HCT116 (cell line): Measurements from ENCODE around the gene FIBCD1. TPM values are rescaled to one million over a fixed set of nuclear protein-coding genes. Genes with fewer than 3 reads are reported as not detected.
A peak's percentile ranks its signal among the peaks of the same experiment; 100 is the strongest.

Experiments used
- ATAC-seq: fragments of 200-7000 bp; cut with Tn5 transposase; 2 replicates; pipeline ENCODE4 v1.9.1; 2020; ENCODE audit warnings: mild to moderate bottlenecking, moderate library complexity
- BruUV-seq: library from RNA; stranded (reverse); fragments of 400-500 nt; replicated peaks from 2 replicates; lab custom pipeline; 2021; lab: Mats Ljungman, UMichigan
- CTCF ChIA-PET: fragments of 300-600 bp; sonication (Branson Sonifier 250); formaldehyde crosslinking; loops from one replicate; lab custom pipeline; 2021; ENCODE audit warnings: antibody characterized with exemption; lab: Charles Lee
- POLR2A ChIA-PET: fragments of 300-600, 350-600 bp; sonication (Branson Sonifier 250); formaldehyde crosslinking; loops from one replicate; lab custom pipeline; 2021; ENCODE audit warnings: antibody characterized with exemption; lab: Charles Lee
- RAD21 ChIA-PET, 2 experiments: fragments of 300-600 bp; sonication (Branson Sonifier 250); formaldehyde crosslinking; loops; one replicate each; lab custom pipeline; 2023; ENCODE audit warnings: low total read pairs in 2 of 2; ENCODE audit not compliant: uncharacterized antibody in 2 of 2, unreplicated experiment in 2 of 2, low non-redundant PET in 1 of 2; lab: Charles Lee
- DNase-seq: peaks from one replicate; pipeline ENCODE4 v3.0.0-alpha.2; 2010; ENCODE audit warnings: low read depth, low spot score
- H2AFZ ChIP-seq: fragments of 200-600 bp; shearing (Covaris generic), sonication (generic); 2 replicates; pipeline ENCODE4 v1.6.1; 2017; ENCODE audit warnings: low read depth, mixed run types, mixed read lengths, antibody characterized with exemption, low read length; ENCODE audit not compliant: poor library complexity, severe bottlenecking
- H3K27ac ChIP-seq: 2 replicates; pipeline ENCODE4 v1.5.1; 2012; ENCODE audit warnings: low read depth, low read length
- H3K27me3 ChIP-seq: fragments of 200-600 bp; sonication (generic); 2 replicates; pipeline ENCODE4 v1.6.1; 2016; ENCODE audit warnings: mixed run types, low read length, mixed read lengths; ENCODE audit not compliant: insufficient read depth
- H3K36me3 ChIP-seq, 2 experiments: fragments of 200-500 bp in 1 of 2; fragments of 200-600 bp in 1 of 2; sonication (Bioruptor generic) in 1 of 2; sonication (generic) in 1 of 2; 2 replicates each; pipeline versions ENCODE4 v1.5.1 to v1.6.1; 2014 to 2016; ENCODE audit warnings: low read length in 2 of 2, inconsistent platforms in 1 of 2, mixed read lengths in 1 of 2, mixed run types in 1 of 2; ENCODE audit not compliant: insufficient read depth in 2 of 2, control insufficient read depth in 1 of 2
- H3K4me1 ChIP-seq, 2 experiments: fragments of 200-600 bp in 1 of 2; sonication (generic) in 1 of 2; 2 replicates each; pipeline versions ENCODE4 v1.5.1 to v1.6.1; 2012 to 2017; ENCODE audit warnings: low read length in 2 of 2, inconsistent platforms in 1 of 2, mild to moderate bottlenecking in 1 of 2, mixed read lengths in 1 of 2, mixed run types in 1 of 2, moderate library complexity in 1 of 2; ENCODE audit not compliant: insufficient read depth in 2 of 2, control insufficient read depth in 1 of 2
- H3K4me2 ChIP-seq: fragments of 200-600 bp; sonication (generic); 2 replicates; pipeline ENCODE4 v1.6.1; 2017; ENCODE audit warnings: mixed run types, low read length, mixed read lengths
- H3K4me3 ChIP-seq, 2 experiments: fragments of 200-600 bp in 1 of 2; sonication (generic) in 1 of 2; replicated peaks in 1 of 2; 2 replicates each; pipeline ENCODE4 v1.5.1; 2011 to 2016; ENCODE audit warnings: low read length in 2 of 2, control low read depth in 1 of 2, low read depth in 1 of 2, mild to moderate bottlenecking in 1 of 2, mixed read lengths in 1 of 2, mixed run types in 1 of 2
- H3K79me2 ChIP-seq: fragments of 200-600 bp; sonication (generic); 2 replicates; pipeline ENCODE4 v1.6.1; 2017; ENCODE audit warnings: mild to moderate bottlenecking, mixed run types, low read length, moderate library complexity, mixed read lengths; ENCODE audit not compliant: insufficient read depth
- H3K9ac ChIP-seq: fragments of 200-600 bp; sonication (generic); 2 replicates; pipeline ENCODE4 v1.6.1; 2016; ENCODE audit warnings: low read length, mixed read lengths
- H3K9me2 ChIP-seq: fragments of 200-600 bp; sonication (generic), shearing (Covaris generic); 2 replicates; pipeline ENCODE4 v1.6.1; 2017; ENCODE audit warnings: mixed run types, mild to moderate bottlenecking, moderate library complexity; ENCODE audit not compliant: insufficient read depth
- H3K9me3 ChIP-seq, 2 experiments: fragments of 200-500 bp in 1 of 2; fragments of 200-600 bp in 1 of 2; sonication (Bioruptor generic) in 1 of 2; sonication (generic) in 1 of 2; 2 replicates each; pipeline ENCODE4 v1.6.1; 2014 to 2017; ENCODE audit warnings: low read length in 2 of 2, mixed read lengths in 2 of 2, inconsistent platforms in 1 of 2, low read depth in 1 of 2, mild to moderate bottlenecking in 1 of 2, mixed run types in 1 of 2, moderate library complexity in 1 of 2; ENCODE audit not compliant: control insufficient read depth in 1 of 2, insufficient read depth in 1 of 2
- H4K20me1 ChIP-seq: fragments of 200-600 bp; sonication (generic), shearing (Covaris generic); 2 replicates; pipeline ENCODE4 v1.6.1; 2017; ENCODE audit warnings: mixed run types, mild to moderate bottlenecking, moderate library complexity; ENCODE audit not compliant: insufficient read depth
- ATF3 ChIP-seq: IDR thresholded peaks from 2 replicates; pipeline ENCODE4 v1.6.1; 2012
- CBX3 ChIP-seq: IDR thresholded peaks from 2 replicates; pipeline ENCODE4 v1.6.1; 2012; ENCODE audit warnings: low read depth
- EGR1 ChIP-seq: IDR thresholded peaks from 2 replicates; pipeline ENCODE4 v1.6.1; 2012; ENCODE audit warnings: low read depth
- FOSL1 ChIP-seq: IDR thresholded peaks from 2 replicates; pipeline ENCODE4 v1.6.1; 2012; ENCODE audit warnings: low read depth
- RAD21 ChIP-seq: IDR thresholded peaks from 2 replicates; pipeline ENCODE4 v1.6.1; 2012; ENCODE audit warnings: low read depth, mild to moderate bottlenecking
- SRF ChIP-seq: IDR thresholded peaks from 2 replicates; pipeline ENCODE4 v1.6.1; 2012; ENCODE audit warnings: low read depth
- TCF7L2 ChIP-seq: IDR thresholded peaks from 2 replicates; pipeline ENCODE4 v1.7.0; 2011; ENCODE audit warnings: borderline replicate concordance, inconsistent platforms; ENCODE audit not compliant: insufficient read depth, insufficient read length; ENCODE audit errors: extremely low read depth
- YY1 ChIP-seq: IDR thresholded peaks from 2 replicates; pipeline ENCODE4 v1.6.1; 2011; ENCODE audit warnings: low read length, low read depth, moderate library complexity, mild to moderate bottlenecking; ENCODE audit not compliant: insufficient replicate concordance; ENCODE audit errors: extremely low read depth
- ZFX ChIP-seq: fragments of 450-650 bp; IDR thresholded peaks from 2 replicates; pipeline ENCODE4 v1.6.1; 2017
- intact Hi-C: fragments of 100-400 bp; cut with micrococcal nuclease; formaldehyde crosslinking; loops from 2 replicates; pipeline ENCODE4 v1.10.0; 2022
- total RNA-seq: library from RNA; stranded (reverse); gene quantifications from one replicate; pipeline ENCODE4 v1.2.1, GENCODE V29; 2021; ENCODE audit not compliant: unreplicated experiment
- TF ChIP-seq, protein P1 (sequence below): IDR thresholded peaks from 2 replicates; pipeline ENCODE4 v1.6.1; 2011; ENCODE audit warnings: mild to moderate bottlenecking, low read length, moderate library complexity; ENCODE audit not compliant: insufficient replicate concordance; ENCODE audit errors: extremely low read depth
- TF ChIP-seq, protein P2 (sequence below), 3 experiments: fragments of 200-600 bp in 1 of 3; sonication (generic) in 1 of 3; IDR thresholded peaks in 2 of 3; conservative IDR thresholded peaks in 1 of 3; 2 replicates each; pipeline ENCODE4 v1.5.1; 2012 to 2017; ENCODE audit warnings: low read depth in 2 of 3, low read length in 2 of 3, antibody characterized with exemption in 1 of 3, borderline replicate concordance in 1 of 3, control low read depth in 1 of 3, mild to moderate bottlenecking in 1 of 3, mixed read lengths in 1 of 3, mixed run types in 1 of 3, moderate library complexity in 1 of 3; ENCODE audit not compliant: insufficient read depth in 1 of 3

The FIBCD1 gene
- total RNA-seq, 1 experiment from 2014 or later = 26.1 TPM

DNA sequence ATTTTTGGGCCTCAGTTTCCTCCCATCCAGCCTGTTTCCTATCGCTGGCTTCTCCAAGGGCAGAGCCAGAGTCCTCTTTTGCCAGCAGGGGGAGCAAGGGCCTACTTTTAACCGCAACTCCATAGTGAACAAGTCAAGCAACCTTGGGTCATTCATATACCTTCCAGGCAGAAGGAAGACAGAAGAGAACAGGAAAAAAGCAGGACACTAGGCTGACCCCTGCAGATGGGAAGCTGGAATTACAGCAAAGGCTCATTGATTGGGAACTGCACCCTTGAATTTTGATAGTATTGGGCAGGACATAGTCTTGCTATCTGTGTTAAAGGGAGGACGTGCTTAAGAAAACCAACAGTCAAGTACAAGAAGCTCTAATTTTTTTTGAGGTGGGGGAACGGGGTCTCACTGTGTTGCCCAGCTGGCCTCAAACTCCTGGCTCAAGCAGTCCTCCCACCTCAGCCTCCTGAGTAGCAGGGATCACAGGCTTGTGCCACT is 72.5 kb downstream of the FIBCD1 start:
- no peak overlapping the region for H2AFZ ChIP-seq
- DNase-seq (peak; percentile 92), ATAC-seq (peak; percentile 96)
- intact Hi-C loops = loop anchor here (1.0 to 5.0 kb wide), 4 partner anchors 75 to 404 kb away; no protein-coding TSS in a partner anchor
- H3K4me3 ChIP-seq = no peak overlapping the region
- TF ChIP-seq CBX3 = peak; percentile 65; the same call in 1 of the 2 replicates
- peak; percentile 21 for TF ChIP-seq TCF7L2
- no peak for TF ChIP-seq ZFX
- TF ChIP-seq SRF = peak; percentile 55
- TF ChIP-seq, protein P1, sequence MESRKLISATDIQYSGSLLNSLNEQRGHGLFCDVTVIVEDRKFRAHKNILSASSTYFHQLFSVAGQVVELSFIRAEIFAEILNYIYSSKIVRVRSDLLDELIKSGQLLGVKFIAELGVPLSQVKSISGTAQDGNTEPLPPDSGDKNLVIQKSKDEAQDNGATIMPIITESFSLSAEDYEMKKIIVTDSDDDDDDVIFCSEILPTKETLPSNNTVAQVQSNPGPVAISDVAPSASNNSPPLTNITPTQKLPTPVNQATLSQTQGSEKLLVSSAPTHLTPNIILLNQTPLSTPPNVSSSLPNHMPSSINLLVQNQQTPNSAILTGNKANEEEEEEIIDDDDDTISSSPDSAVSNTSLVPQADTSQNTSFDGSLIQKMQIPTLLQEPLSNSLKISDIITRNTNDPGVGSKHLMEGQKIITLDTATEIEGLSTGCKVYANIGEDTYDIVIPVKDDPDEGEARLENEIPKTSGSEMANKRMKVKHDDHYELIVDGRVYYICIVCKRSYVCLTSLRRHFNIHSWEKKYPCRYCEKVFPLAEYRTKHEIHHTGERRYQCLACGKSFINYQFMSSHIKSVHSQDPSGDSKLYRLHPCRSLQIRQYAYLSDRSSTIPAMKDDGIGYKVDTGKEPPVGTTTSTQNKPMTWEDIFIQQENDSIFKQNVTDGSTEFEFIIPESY = no peak
- TF ChIP-seq FOSL1 = no peak
- peak; percentile 87 for TF ChIP-seq RAD21
- TF ChIP-seq YY1 = peak; percentile 72
- TF ChIP-seq, protein P2, sequence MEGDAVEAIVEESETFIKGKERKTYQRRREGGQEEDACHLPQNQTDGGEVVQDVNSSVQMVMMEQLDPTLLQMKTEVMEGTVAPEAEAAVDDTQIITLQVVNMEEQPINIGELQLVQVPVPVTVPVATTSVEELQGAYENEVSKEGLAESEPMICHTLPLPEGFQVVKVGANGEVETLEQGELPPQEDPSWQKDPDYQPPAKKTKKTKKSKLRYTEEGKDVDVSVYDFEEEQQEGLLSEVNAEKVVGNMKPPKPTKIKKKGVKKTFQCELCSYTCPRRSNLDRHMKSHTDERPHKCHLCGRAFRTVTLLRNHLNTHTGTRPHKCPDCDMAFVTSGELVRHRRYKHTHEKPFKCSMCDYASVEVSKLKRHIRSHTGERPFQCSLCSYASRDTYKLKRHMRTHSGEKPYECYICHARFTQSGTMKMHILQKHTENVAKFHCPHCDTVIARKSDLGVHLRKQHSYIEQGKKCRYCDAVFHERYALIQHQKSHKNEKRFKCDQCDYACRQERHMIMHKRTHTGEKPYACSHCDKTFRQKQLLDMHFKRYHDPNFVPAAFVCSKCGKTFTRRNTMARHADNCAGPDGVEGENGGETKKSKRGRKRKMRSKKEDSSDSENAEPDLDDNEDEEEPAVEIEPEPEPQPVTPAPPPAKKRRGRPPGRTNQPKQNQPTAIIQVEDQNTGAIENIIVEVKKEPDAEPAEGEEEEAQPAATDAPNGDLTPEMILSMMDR (IDR thresholded peaks at IDR 0.05 in 2 of 3, conservative IDR thresholded peaks at IDR 0.05 in 1 of 3; ENCODE audit: borderline replicate concordance in 1 of 3, insufficient read depth in 1 of 3, low read depth in 2 of 3, low read length in 2 of 3) = peak; percentile 98 to 99 (median 99)
- no peak for TF ChIP-seq ATF3
- no peak for TF ChIP-seq EGR1
- no peak overlapping the region for H3K4me2 ChIP-seq
- H3K9me2 ChIP-seq = no peaks in the 10 kb centered on the region
- BruUV-seq = no TSS peak
- no peaks in the 10 kb centered on the region for H3K9me3 ChIP-seq
- no peak overlapping the region for H3K9ac ChIP-seq
- no peak overlapping the region for H3K27ac ChIP-seq
- peaks cover 38% of the 10 kb centered on the region; the same call in 1 of the 2 replicates for H3K79me2 ChIP-seq
- RAD21 ChIA-PET = interaction anchor here (0.5 to 1.6 kb wide), 7 partner anchors 13 to 180 kb away, joined by 3 to 18 read pairs (median 8); no protein-coding TSS in a partner anchor
- CTCF ChIA-PET = interaction anchor here (0.6 to 4.1 kb wide), 29 partner anchors 8 to 183 kb away, joined by 3 to 88 read pairs (median 4); partner anchors contain the start of gene EXOSC2
- H3K36me3 ChIP-seq = peaks cover 0 to 4% of the 10 kb centered on the region in 2 experiments; a peak in 1 of 4 replicates
- no peaks in the 10 kb centered on the region; the same call in 1 of the 2 replicates for H4K20me1 ChIP-seq
- H3K4me1 ChIP-seq = no peaks in the 10 kb centered on the region
- H3K27me3 ChIP-seq = no peaks in the 10 kb centered on the region
- POLR2A ChIA-PET = interaction anchor here (1.0 kb wide), 2 partner anchors 60 to 132 kb away, joined by 3 to 4 read pairs; no protein-coding TSS in a partner anchor
